Skeletal muscle tissue (tissue), 4 donors: ENCODE measurements around the gene CLEC4G. TPM values are rescaled to one million over a fixed set of nuclear protein-coding genes. Genes with fewer than 3 reads are reported as not detected.

Source experiments
- H3K27ac ChIP-seq: one replicate; pipeline ENCODE4 v1.7.0; 2013; ENCODE audit warnings: mild to moderate bottlenecking, low read depth, low read length, inconsistent platforms
- H3K27me3 ChIP-seq, 3 donors: one replicate each; pipeline ENCODE4 v1.7.0; 2013; ENCODE audit warnings: low read length in 3 of 3; ENCODE audit not compliant: control insufficient read depth in 3 of 3, insufficient read depth in 3 of 3
- H3K36me3 ChIP-seq, 3 donors: one replicate each; pipeline ENCODE4 v1.7.0; 2013; ENCODE audit warnings: low read length in 3 of 3; ENCODE audit not compliant: control insufficient read depth in 3 of 3, insufficient read depth in 3 of 3
- H3K4me1 ChIP-seq, 3 donors: one replicate each; pipeline ENCODE4 v1.7.0; 2013; ENCODE audit warnings: low read length in 3 of 3, mild to moderate bottlenecking in 3 of 3; ENCODE audit not compliant: control insufficient read depth in 3 of 3, insufficient read depth in 3 of 3
- H3K4me3 ChIP-seq, 3 donors: one replicate each; pipeline ENCODE4 v1.7.0; 2013; ENCODE audit warnings: low read length in 3 of 3
- H3K9ac ChIP-seq, 3 donors: one replicate each; pipeline ENCODE4 v1.7.0; 2013; ENCODE audit warnings: low read length in 3 of 3, mild to moderate bottlenecking in 3 of 3, moderate library complexity in 2 of 3, low read depth in 1 of 3
- H3K9me3 ChIP-seq, 3 donors: one replicate each; pipeline ENCODE4 v1.7.0; 2013; ENCODE audit warnings: low read length in 3 of 3; ENCODE audit not compliant: control insufficient read depth in 3 of 3
- total RNA-seq: library from RNA; depleted of rRNA; stranded (reverse); fragments of >200 nt; gene quantifications from one replicate; pipeline ENCODE4 v1.2.3, GENCODE V29; 2014
- donor health status: Osteomylitis.

The CLEC4G gene
- total RNA-seq, 1 donor from 2014 or later: 0.52 TPM

GRCh38 chr19:7739801-7740681 is 8.1 kb upstream of the CLEC4G start:
- Histone ChIP-seq H3K27ac (peak overlapping the region; percentile 40), H3K4me1 (no peaks in the 10 kb centered on the region), H3K4me3 (no peak overlapping the region), H3K9ac (no peak overlapping the region), H3K9me3 (no peaks in the 10 kb centered on the region), H3K27me3 (peaks cover 0 to 8% (median 3%) of the 10 kb centered on the region in 3 donors), H3K36me3 (no peaks in the 10 kb centered on the region)

GRCh38 chr19:7739211-7739755 is 7.4 kb upstream of the CLEC4G start:
- Histone ChIP-seq H3K27me3 (peaks cover 0 to 10% (median 3%) of the 10 kb centered on the region in 3 donors), H3K36me3 (no peaks in the 10 kb centered on the region), H3K27ac (peak overlapping the region; percentile 40), H3K9me3 (no peaks in the 10 kb centered on the region), H3K9ac (no peak overlapping the region), H3K4me1 (no peaks in the 10 kb centered on the region), H3K4me3 (no peak overlapping the region)

GRCh38 chr19:7738023-7738422 is 6.1 kb upstream of the CLEC4G start:
- Histone ChIP-seq H3K4me1 (no peaks in the 10 kb centered on the region), H3K4me3 (no peak overlapping the region), H3K9me3 (no peaks in the 10 kb centered on the region), H3K27ac (no peak overlapping the region), H3K36me3 (no peaks in the 10 kb centered on the region), H3K9ac (no peak overlapping the region), H3K27me3 (peaks cover 0 to 10% (median 0%) of the 10 kb centered on the region in 3 donors)

- Histone ChIP-seq H3K36me3 (no peaks in the 10 kb centered on the region), H3K4me3 (no peak overlapping the region), H3K9me3 (no peaks in the 10 kb centered on the region), H3K27ac (no peak overlapping the region), H3K4me1 (no peaks in the 10 kb centered on the region), H3K27me3 (peaks cover 0 to 11% (median 3%) of the 10 kb centered on the region in 3 donors), H3K9ac (no peak overlapping the region)
These were observed 5.3 kb upstream of the CLEC4G start for GRCh38 chr19:7737215-7737614.

- Histone ChIP-seq H3K4me3 (no peak overlapping the region), H3K9me3 (no peaks in the 10 kb centered on the region), H3K27ac (no peak overlapping the region), H3K36me3 (no peaks in the 10 kb centered on the region), H3K4me1 (no peaks in the 10 kb centered on the region), H3K9ac (no peak overlapping the region), H3K27me3 (peaks cover 9 to 22% (median 14%) of the 10 kb centered on the region in 3 donors)
These were observed 4.2 kb upstream of the CLEC4G start for GRCh38 chr19:7736148-7736547.

- no peak overlapping the region for H3K9ac ChIP-seq
- no peaks in the 10 kb centered on the region for H3K4me1 ChIP-seq
- no peak overlapping the region for H3K27ac ChIP-seq
- H3K9me3 ChIP-seq: no peaks in the 10 kb centered on the region
- H3K36me3 ChIP-seq: no peaks in the 10 kb centered on the region
- peaks cover 20 to 31% (median 27%) of the 10 kb centered on the region in 3 donors for H3K27me3 ChIP-seq
- H3K4me3 ChIP-seq: no peak overlapping the region
These were observed 2.6 kb upstream of the CLEC4G start for GRCh38 chr19:7734220-7735203.

- H3K27ac ChIP-seq: no peak overlapping the region
- H3K9ac ChIP-seq: no peak overlapping the region
- H3K9me3 ChIP-seq: no peaks in the 10 kb centered on the region
- no peak overlapping the region for H3K4me3 ChIP-seq
- H3K4me1 ChIP-seq: no peaks in the 10 kb centered on the region
- H3K36me3 ChIP-seq: no peaks in the 10 kb centered on the region
- peaks cover 31 to 42% (median 38%) of the 10 kb centered on the region in 3 donors for H3K27me3 ChIP-seq
These were observed 1.5 kb upstream of the CLEC4G start for GRCh38 chr19:7733376-7733775.

GRCh38 chr19:7731615-7732014 is 295 bp downstream of the CLEC4G start:
- Histone ChIP-seq H3K9me3 (no peaks in the 10 kb centered on the region), H3K9ac (no peak overlapping the region), H3K4me1 (no peaks in the 10 kb centered on the region), H3K27me3 (peaks cover 37 to 47% (median 42%) of the 10 kb centered on the region in 3 donors), H3K36me3 (no peaks in the 10 kb centered on the region), H3K27ac (no peak overlapping the region), H3K4me3 (no peak overlapping the region)

- H3K4me3 ChIP-seq: no peak overlapping the region
- no peak overlapping the region for H3K9ac ChIP-seq
- H3K9me3 ChIP-seq: no peaks in the 10 kb centered on the region
- H3K36me3 ChIP-seq: no peaks in the 10 kb centered on the region
- H3K27me3 ChIP-seq: peaks cover 37 to 47% (median 42%) of the 10 kb centered on the region in 3 donors
- H3K4me1 ChIP-seq: no peaks in the 10 kb centered on the region
- no peak overlapping the region for H3K27ac ChIP-seq
These were observed 703 bp downstream of the CLEC4G start for GRCh38 chr19:7731218-7731595.
